WTC11 (cell line): ENCODE measurements around the gene UROC1.

Experiments used
- CREB1 ChIP-seq: sonication (generic); formaldehyde crosslinking; IDR thresholded peaks from 2 replicates; pipeline ENCODE4 v1.8.0; 2023; ENCODE audit warnings: mild to moderate bottlenecking, missing genetic modification reagents
- ESRRA ChIP-seq: sonication (generic); formaldehyde crosslinking; IDR thresholded peaks from 2 replicates; pipeline ENCODE4 v1.8.1; 2022; ENCODE audit warnings: mild to moderate bottlenecking, missing genetic modification reagents, borderline replicate concordance
- IRF1 ChIP-seq: sonication (generic); formaldehyde crosslinking; IDR thresholded peaks from 2 replicates; pipeline ENCODE4 v1.8.0; 2023; ENCODE audit warnings: missing genetic modification reagents
- IRF2 ChIP-seq: sonication (generic); formaldehyde crosslinking; IDR thresholded peaks from 2 replicates; pipeline ENCODE4 v1.8.0; 2022; ENCODE audit warnings: low read depth, missing genetic modification reagents, borderline replicate concordance
- NFYB ChIP-seq: sonication (generic); formaldehyde crosslinking; conservative IDR thresholded peaks from 2 replicates; pipeline ENCODE4 v1.8.0; 2022; ENCODE audit warnings: low read depth, missing genetic modification reagents
- SOX15 ChIP-seq: fragments of 250-450 bp; sonication (Bioruptor Pico); IDR thresholded peaks from 2 replicates; pipeline ENCODE4 v1.9.0; 2021; ENCODE audit warnings: mild to moderate bottlenecking
- ZNF263 ChIP-seq: sonication (generic); formaldehyde crosslinking; IDR thresholded peaks from 2 replicates; pipeline ENCODE4 v1.8.1; 2022; ENCODE audit warnings: low read depth, mild to moderate bottlenecking, moderate library complexity, missing genetic modification reagents
- TF ChIP-seq, protein P1 (sequence below): fragments of 200-600 bp; IDR thresholded peaks from 2 replicates; pipeline ENCODE4 v1.8.0; 2022; ENCODE audit warnings: antibody characterized with exemption

GRCh38 chr3:126481808-126482502 lies 35.6 kb downstream of the UROC1 start:
- TF ChIP-seq, protein P1, sequence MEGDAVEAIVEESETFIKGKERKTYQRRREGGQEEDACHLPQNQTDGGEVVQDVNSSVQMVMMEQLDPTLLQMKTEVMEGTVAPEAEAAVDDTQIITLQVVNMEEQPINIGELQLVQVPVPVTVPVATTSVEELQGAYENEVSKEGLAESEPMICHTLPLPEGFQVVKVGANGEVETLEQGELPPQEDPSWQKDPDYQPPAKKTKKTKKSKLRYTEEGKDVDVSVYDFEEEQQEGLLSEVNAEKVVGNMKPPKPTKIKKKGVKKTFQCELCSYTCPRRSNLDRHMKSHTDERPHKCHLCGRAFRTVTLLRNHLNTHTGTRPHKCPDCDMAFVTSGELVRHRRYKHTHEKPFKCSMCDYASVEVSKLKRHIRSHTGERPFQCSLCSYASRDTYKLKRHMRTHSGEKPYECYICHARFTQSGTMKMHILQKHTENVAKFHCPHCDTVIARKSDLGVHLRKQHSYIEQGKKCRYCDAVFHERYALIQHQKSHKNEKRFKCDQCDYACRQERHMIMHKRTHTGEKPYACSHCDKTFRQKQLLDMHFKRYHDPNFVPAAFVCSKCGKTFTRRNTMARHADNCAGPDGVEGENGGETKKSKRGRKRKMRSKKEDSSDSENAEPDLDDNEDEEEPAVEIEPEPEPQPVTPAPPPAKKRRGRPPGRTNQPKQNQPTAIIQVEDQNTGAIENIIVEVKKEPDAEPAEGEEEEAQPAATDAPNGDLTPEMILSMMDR = no peak
- TF ChIP-seq NFYB (CRISPR knock-in tag) = no peak
- no peak for TF ChIP-seq IRF1
- TF ChIP-seq ZNF263 (CRISPR knock-in tag) = no peak
- TF ChIP-seq CREB1 = no peak
- no peak for TF ChIP-seq ESRRA (CRISPR knock-in tag)
- no peak for TF ChIP-seq IRF2 (CRISPR knock-in tag)
- no peak for TF ChIP-seq SOX15 (CRISPR knock-in tag)
